Natural killer cell treated with Interleukin-12 subunit alpha and Interleukin-12 subunit beta and Interleukin-15 and Interleukin-18, amount 100 ng/mL, for 72 hours (primary cell): ENCODE data around the gene BRD1. TPM values are rescaled to one million over a fixed set of nuclear protein-coding genes. Genes with fewer than 3 reads are reported as not detected.
"Not testable (repeated sequence)": the region's sequence is repeated elsewhere in the genome, so short reads cannot be mapped to it uniquely, and the experiment has no call there.

Source experiments
- ATAC-seq, 2 donors: fragments of 150-1000 bp; cut with Tn5 transposase in 1 of 2; sonication (Bioruptor Pico), chemical (Tn5 transposase) in 1 of 2; 2 replicates each; pipeline ENCODE4 v1.10.0; 2021
- DNase-seq: peaks from one replicate; pipeline ENCODE4 v3.0.0; 2022; ENCODE audit warnings: low spot score
- H3K27ac Mint-ChIP-seq, 2 donors: 1 replicate in 1 of 2; 2 replicates in 1 of 2; pipeline ENCODE4 v1.8.0; 2022; ENCODE audit warnings: mixed read lengths in 2 of 2, mild to moderate bottlenecking in 1 of 2, moderate library complexity in 1 of 2
- H3K27me3 Mint-ChIP-seq, 2 donors: 1 replicate in 1 of 2; 2 replicates in 1 of 2; pipeline ENCODE4 v1.8.0; 2022; ENCODE audit warnings: mixed read lengths in 2 of 2
- H3K36me3 Mint-ChIP-seq: one replicate; pipeline ENCODE4 v1.8.0; 2022; ENCODE audit warnings: mixed read lengths
- H3K4me1 Mint-ChIP-seq, 2 donors: 1 replicate in 1 of 2; 2 replicates in 1 of 2; pipeline ENCODE4 v1.8.0; 2022; ENCODE audit warnings: low read depth in 2 of 2, mixed read lengths in 2 of 2, mild to moderate bottlenecking in 1 of 2
- H3K4me3 Mint-ChIP-seq: one replicate; pipeline ENCODE4 v1.8.0; 2022; ENCODE audit warnings: mixed read lengths
- H3K9me3 Mint-ChIP-seq: 2 replicates; pipeline ENCODE4 v1.8.0; 2022; ENCODE audit warnings: mixed read lengths
- total RNA-seq, 2 donors: library from RNA; stranded (reverse); gene quantifications; one replicate each; pipeline ENCODE4 v1.2.3, GENCODE V29; 2022

BRD1 gene
- total RNA-seq, 2 donors from 2014 or later, result 31.2 to 59.5 TPM

- peaks cover 30 to 38% of the 10 kb centered on the region in 2 donors for H3K4me1 Mint-ChIP-seq
- H3K9me3 Mint-ChIP-seq, result no peaks in the 10 kb centered on the region
- H3K4me3 Mint-ChIP-seq, result no peak overlapping the region
- ATAC-seq, result no peak
- no peaks in the 10 kb centered on the region for H3K27me3 Mint-ChIP-seq
- H3K36me3 Mint-ChIP-seq, result peaks cover 13% of the 10 kb centered on the region
- no peak for DNase-seq
- H3K27ac Mint-ChIP-seq, result no peak overlapping the region
Observed at GRCh38 chr22:49861642-49862495, 34.2 kb upstream of the BRD1 start.

- no peaks in the 10 kb centered on the region for H3K36me3 Mint-ChIP-seq
- H3K4me1 Mint-ChIP-seq, result peaks cover 31 to 36% of the 10 kb centered on the region in 2 donors
- no peak overlapping the region for H3K4me3 Mint-ChIP-seq
- no peaks in the 10 kb centered on the region for H3K27me3 Mint-ChIP-seq
- ATAC-seq (no peak), DNase-seq (no peak)
- no peak overlapping the region for H3K27ac Mint-ChIP-seq
- no peaks in the 10 kb centered on the region for H3K9me3 Mint-ChIP-seq
Observed at GRCh38 chr22:49858827-49859226, 31.2 kb upstream of the BRD1 start.

- Mint-ChIP-seq H3K27ac (no peak overlapping the region), H3K9me3 (no peaks in the 10 kb centered on the region), H3K4me1 (peaks cover 25 to 32% of the 10 kb centered on the region in 2 donors), H3K27me3 (no peaks in the 10 kb centered on the region), H3K4me3 (no peak overlapping the region), H3K36me3 (no peaks in the 10 kb centered on the region)
- DNase-seq (no peak), ATAC-seq (no peak)
Observed at GRCh38 chr22:49856766-49857618, 29.3 kb upstream of the BRD1 start.

- no peak for ATAC-seq
- no peaks in the 10 kb centered on the region for H3K9me3 Mint-ChIP-seq
- H3K4me1 Mint-ChIP-seq, result peaks cover 26 to 34% of the 10 kb centered on the region in 2 donors
- H3K27me3 Mint-ChIP-seq, result peaks cover 5 to 6% of the 10 kb centered on the region in 2 donors
- H3K4me3 Mint-ChIP-seq, result peak overlapping the region; percentile 96
- H3K27ac Mint-ChIP-seq, result no peak overlapping the region
- no peak for DNase-seq
- H3K36me3 Mint-ChIP-seq, result no peaks in the 10 kb centered on the region
Observed at GRCh38 chr22:49856343-49856742, 28.7 kb upstream of the BRD1 start.

- ATAC-seq, result no peak
- no peaks in the 10 kb centered on the region for H3K36me3 Mint-ChIP-seq
Observed at GRCh38 chr22:49855251-49855911, 27.7 kb upstream of the BRD1 start.

GRCh38 chr22:49853981-49854831 is 26.5 kb upstream of the BRD1 start:
- H3K9me3 Mint-ChIP-seq, result no peaks in the 10 kb centered on the region
- DNase-seq, result no peak
- peaks cover 13 to 17% of the 10 kb centered on the region in 2 donors for H3K27me3 Mint-ChIP-seq
- no peaks in the 10 kb centered on the region for H3K36me3 Mint-ChIP-seq
- peak in 1 of 2 donors; percentile 15 for ATAC-seq
- H3K4me1 Mint-ChIP-seq, result peaks cover 27 to 32% of the 10 kb centered on the region in 2 donors
- H3K27ac Mint-ChIP-seq, result peak overlapping the region; percentile 77 to 94
- H3K4me3 Mint-ChIP-seq, result peak overlapping the region; percentile 96

More at GRCh38 chr22:49855251-49855911, 27.7 kb upstream of the BRD1 start:
- Mint-ChIP-seq H3K4me1 (peaks cover 27 to 32% of the 10 kb centered on the region in 2 donors), H3K27me3 (peaks cover 13 to 16% of the 10 kb centered on the region in 2 donors), H3K4me3 (peak overlapping the region; percentile 96), H3K27ac (peak overlapping the region; percentile 77 to 94), H3K9me3 (no peaks in the 10 kb centered on the region)
- DNase-seq, result no peak

GRCh38 chr22:49852898-49853894 is 25.5 kb upstream of the BRD1 start, which contains the start of gene ZBED4:
Gene ZBED4, plus strand, starts transcription at chr22:49853844. Its CDS starts 29,819 bp downstream, at chr22:49883663.
- no peaks in the 10 kb centered on the region for H3K9me3 Mint-ChIP-seq
- ATAC-seq, result peak; percentile 94 to 96
- H3K36me3 Mint-ChIP-seq, result no peaks in the 10 kb centered on the region
- peaks cover 13 to 17% of the 10 kb centered on the region in 2 donors for H3K27me3 Mint-ChIP-seq
- H3K4me3 Mint-ChIP-seq, result peak within 1 kb of the TSS; percentile 96
- peaks cover 22 to 27% of the 10 kb centered on the region in 2 donors for H3K4me1 Mint-ChIP-seq
- H3K27ac Mint-ChIP-seq, result peak within 1 kb of the TSS; percentile 77 to 94
- DNase-seq, result peak; percentile 99

GRCh38 chr22:49852568-49852897 is 24.9 kb upstream of the BRD1 start:
- Mint-ChIP-seq H3K4me1 (peaks cover 22 to 27% of the 10 kb centered on the region in 2 donors), H3K27me3 (peaks cover 13 to 17% of the 10 kb centered on the region in 2 donors), H3K4me3 (peak overlapping the region; percentile 58)
- not testable (repeated sequence) for ATAC-seq, DNase-seq, H3K9me3 Mint-ChIP-seq, H3K36me3 Mint-ChIP-seq, H3K27ac Mint-ChIP-seq

- Mint-ChIP-seq H3K36me3 (no peaks in the 10 kb centered on the region), H3K4me3 (peak overlapping the region; percentile 58), H3K9me3 (no peaks in the 10 kb centered on the region), H3K4me1 (peaks cover 22 to 26% of the 10 kb centered on the region in 2 donors), H3K27ac (peak overlapping the region; percentile 58 to 73), H3K27me3 (peaks cover 13 to 17% of the 10 kb centered on the region in 2 donors)
- no peak for DNase-seq
- ATAC-seq, result no peak
Observed at GRCh38 chr22:49850959-49851802, 23.5 kb upstream of the BRD1 start.

- Mint-ChIP-seq H3K4me1 (peaks cover 13 to 17% of the 10 kb centered on the region in 2 donors), H3K27me3 (peaks cover 15 to 17% of the 10 kb centered on the region in 2 donors), H3K36me3 (no peaks in the 10 kb centered on the region), H3K4me3 (peak overlapping the region; percentile 58), H3K9me3 (no peaks in the 10 kb centered on the region), H3K27ac (peak overlapping the region in 1 of 2 donors; percentile 58)
- ATAC-seq (no peak), DNase-seq (no peak)
Observed at GRCh38 chr22:49850021-49850911, 22.6 kb upstream of the BRD1 start.
